HG02763 (cell line): ENCODE results near the gene CAMK2D.
"Not testable (repeated sequence)": the region's sequence is repeated elsewhere in the genome, so short reads cannot be mapped to it uniquely, and the experiment has no call there.

Source experiments
- ATAC-seq: cut with Tn5 transposase; IDR thresholded peaks from one replicate; pipeline ENCODE4 v1.9.1; 2021; ENCODE audit warnings: mild to moderate bottlenecking, moderate library complexity; ENCODE audit not compliant: unreplicated experiment

Gene CAMK2D

GRCh38 chr4:113761620-113762185, at the start of gene CAMK2D:
CAMK2D (minus strand) TSS chr4:113761738; CDS start chr4:113761068, 670 bp downstream.
- ATAC-seq, result peak; percentile 48

- no peak for ATAC-seq
These were observed 49.4 kb upstream of the CAMK2D start for GRCh38 chr4:113810906-113811305.

- no peak for ATAC-seq
These were observed 47.8 kb upstream of the CAMK2D start for GRCh38 chr4:113809311-113809710.

GRCh38 chr4:113806850-113807249, 45.3 kb upstream of the CAMK2D start:
- no peak for ATAC-seq

- ATAC-seq, result no peak
These were observed 40.3 kb upstream of the CAMK2D start for GRCh38 chr4:113801882-113802281.

- not testable (repeated sequence) for ATAC-seq
These were observed 34.8 kb upstream of the CAMK2D start for GRCh38 chr4:113796381-113796780.

- ATAC-seq, result no peak
These were observed 28.9 kb upstream of the CAMK2D start for GRCh38 chr4:113790478-113790877.

GRCh38 chr4:113788888-113789287, 27.4 kb upstream of the CAMK2D start:
- ATAC-seq, result no peak

- ATAC-seq, result no peak
These were observed 24.2 kb upstream of the CAMK2D start for GRCh38 chr4:113785781-113786180.

- no peak for ATAC-seq
These were observed 23.1 kb upstream of the CAMK2D start for GRCh38 chr4:113784497-113785250.

GRCh38 chr4:113783701-113784100, 22.2 kb upstream of the CAMK2D start:
- ATAC-seq, result no peak

GRCh38 chr4:113783289-113783688, 21.8 kb upstream of the CAMK2D start:
- no peak for ATAC-seq

- no peak for ATAC-seq
These were observed 20.0 kb upstream of the CAMK2D start for GRCh38 chr4:113781439-113782040.

- ATAC-seq, result no peak
These were observed 15.1 kb upstream of the CAMK2D start for GRCh38 chr4:113776679-113777078.

- no peak for ATAC-seq
These were observed 14.5 kb upstream of the CAMK2D start for GRCh38 chr4:113776016-113776415.

GRCh38 chr4:113773756-113774155, 12.2 kb upstream of the CAMK2D start:
- no peak for ATAC-seq

GRCh38 chr4:113773014-113773413, 11.5 kb upstream of the CAMK2D start:
- ATAC-seq, result no peak

GRCh38 chr4:113772319-113772718, 10.8 kb upstream of the CAMK2D start:
- no peak for ATAC-seq

GRCh38 chr4:113769744-113770143, 8.2 kb upstream of the CAMK2D start:
- ATAC-seq, result no peak

- ATAC-seq, result no peak
These were observed 7.4 kb upstream of the CAMK2D start for GRCh38 chr4:113768952-113769351.

- no peak for ATAC-seq
These were observed 5.3 kb upstream of the CAMK2D start for GRCh38 chr4:113766882-113767281.

GRCh38 chr4:113764720-113765264, 3.3 kb upstream of the CAMK2D start:
- no peak for ATAC-seq
